ENCODE results near the gene CEBPB.

DNA sequence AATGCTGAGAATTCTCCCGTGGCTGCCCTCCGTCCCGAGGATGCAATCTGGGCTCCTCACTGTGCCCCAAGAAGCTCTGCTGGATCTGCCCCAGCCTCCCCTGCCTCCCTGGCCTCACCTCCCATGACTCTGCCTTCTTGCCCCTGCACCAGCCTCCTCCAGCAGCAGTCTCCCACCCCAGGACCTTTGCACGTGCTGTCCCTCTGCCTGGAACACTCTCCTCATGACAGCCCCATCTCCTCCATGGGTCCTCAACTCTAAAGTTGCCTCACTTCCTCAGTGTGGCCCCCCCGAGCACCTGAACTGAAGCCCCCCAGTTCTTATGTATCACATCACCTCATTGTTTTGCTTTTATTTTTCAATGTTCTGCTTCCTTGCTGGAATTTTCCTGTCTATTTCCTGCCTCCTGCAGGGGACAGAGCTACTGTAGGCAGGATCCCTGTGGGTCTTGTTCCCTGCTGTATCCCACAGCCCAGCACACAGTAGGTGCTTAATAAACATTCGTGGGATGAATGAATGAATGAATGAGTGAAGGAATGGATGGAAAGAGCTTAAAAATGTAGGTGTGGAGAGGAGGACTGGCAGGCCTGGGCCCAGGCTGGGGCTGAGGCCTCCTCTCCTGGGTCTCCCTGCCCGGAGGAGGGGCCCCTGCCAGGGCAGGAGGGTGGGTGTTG is 42.2 kb downstream of the CEBPB start:
- TF ChIP-seq, protein P1, sequence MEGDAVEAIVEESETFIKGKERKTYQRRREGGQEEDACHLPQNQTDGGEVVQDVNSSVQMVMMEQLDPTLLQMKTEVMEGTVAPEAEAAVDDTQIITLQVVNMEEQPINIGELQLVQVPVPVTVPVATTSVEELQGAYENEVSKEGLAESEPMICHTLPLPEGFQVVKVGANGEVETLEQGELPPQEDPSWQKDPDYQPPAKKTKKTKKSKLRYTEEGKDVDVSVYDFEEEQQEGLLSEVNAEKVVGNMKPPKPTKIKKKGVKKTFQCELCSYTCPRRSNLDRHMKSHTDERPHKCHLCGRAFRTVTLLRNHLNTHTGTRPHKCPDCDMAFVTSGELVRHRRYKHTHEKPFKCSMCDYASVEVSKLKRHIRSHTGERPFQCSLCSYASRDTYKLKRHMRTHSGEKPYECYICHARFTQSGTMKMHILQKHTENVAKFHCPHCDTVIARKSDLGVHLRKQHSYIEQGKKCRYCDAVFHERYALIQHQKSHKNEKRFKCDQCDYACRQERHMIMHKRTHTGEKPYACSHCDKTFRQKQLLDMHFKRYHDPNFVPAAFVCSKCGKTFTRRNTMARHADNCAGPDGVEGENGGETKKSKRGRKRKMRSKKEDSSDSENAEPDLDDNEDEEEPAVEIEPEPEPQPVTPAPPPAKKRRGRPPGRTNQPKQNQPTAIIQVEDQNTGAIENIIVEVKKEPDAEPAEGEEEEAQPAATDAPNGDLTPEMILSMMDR (conservative IDR thresholded peaks at IDR 0.05 in 1 of 2, IDR thresholded peaks at IDR 0.05 in 1 of 2; ENCODE audit: low read depth in 1 of 2, low read length in 2 of 2), result no peak
- TF ChIP-seq EZH2 (IDR thresholded peaks at IDR 0.05; ENCODE audit: low read length, missing control alignments), result no peak

All from fibroblast of lung (primary cell).